Stomach (tissue), 4 donors: ENCODE results near the gene CYTL1.

Experiments
- POLR2A ChIP-seq, 4 donors: fragments of 450-650 bp; IDR thresholded peaks; one replicate each; pipeline ENCODE4 v1.6.1; 2016; ENCODE audit warnings: antibody characterized with exemption in 4 of 4, control low read depth in 2 of 4, mild to moderate bottlenecking in 1 of 4, moderate library complexity in 1 of 4
- POLR2AphosphoS5 ChIP-seq, 3 donors: sonication (generic); formaldehyde crosslinking; IDR thresholded peaks; one replicate each; pipeline ENCODE4 v1.6.1; 2016; ENCODE audit warnings: antibody characterized with exemption in 3 of 3
- TF ChIP-seq, protein P1 (sequence below), 7 experiments: fragments of 450-650 bp in 4 of 7; fragments of 200-600 bp in 3 of 7; sonication (generic) in 3 of 7; IDR thresholded peaks; one replicate each; pipeline ENCODE4 v1.5.1; 2016 to 2019; ENCODE audit warnings: antibody characterized with exemption in 7 of 7, control low read depth in 2 of 7, mild to moderate bottlenecking in 1 of 7

DNA sequence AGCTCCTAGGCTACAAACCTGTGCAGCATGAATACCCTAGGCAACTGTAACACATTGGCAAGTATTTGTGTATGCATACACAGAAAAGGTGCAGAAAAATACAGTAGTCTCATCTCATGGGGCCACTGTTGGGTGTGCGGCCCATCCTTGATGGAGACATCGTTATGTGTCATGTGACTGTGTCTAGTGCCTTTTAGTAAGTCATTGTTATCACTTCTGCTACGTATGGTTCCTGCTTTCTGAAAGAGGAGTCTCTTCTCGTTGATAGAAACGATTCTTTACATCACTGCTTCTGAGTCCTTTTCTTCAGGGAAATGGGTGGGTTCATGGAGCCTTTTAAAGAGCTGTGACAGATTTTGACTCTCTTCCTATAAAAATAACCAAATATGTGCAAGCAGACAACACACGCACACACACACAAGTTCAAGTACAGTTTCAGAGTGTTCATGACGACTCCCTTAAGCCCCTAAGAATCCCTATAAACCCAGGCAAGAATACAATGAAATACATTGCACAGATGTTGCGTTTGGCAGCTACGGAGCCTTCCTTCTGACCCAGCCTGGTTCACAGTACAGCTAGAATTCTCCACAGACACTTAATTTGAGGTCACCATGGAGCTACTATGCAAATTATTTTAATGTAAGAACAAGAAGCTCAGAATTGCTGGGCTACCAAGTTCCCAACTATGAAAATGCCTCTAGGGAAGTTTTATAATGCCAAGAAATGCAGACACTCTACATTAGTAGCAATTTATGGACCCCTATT lies 21.8 kb upstream of the CYTL1 start:
- TF ChIP-seq POLR2AphosphoS5 (IDR thresholded peaks at IDR 0.05) (no peak), POLR2A (IDR thresholded peaks at IDR 0.05) (no peak)
- TF ChIP-seq, protein P1, sequence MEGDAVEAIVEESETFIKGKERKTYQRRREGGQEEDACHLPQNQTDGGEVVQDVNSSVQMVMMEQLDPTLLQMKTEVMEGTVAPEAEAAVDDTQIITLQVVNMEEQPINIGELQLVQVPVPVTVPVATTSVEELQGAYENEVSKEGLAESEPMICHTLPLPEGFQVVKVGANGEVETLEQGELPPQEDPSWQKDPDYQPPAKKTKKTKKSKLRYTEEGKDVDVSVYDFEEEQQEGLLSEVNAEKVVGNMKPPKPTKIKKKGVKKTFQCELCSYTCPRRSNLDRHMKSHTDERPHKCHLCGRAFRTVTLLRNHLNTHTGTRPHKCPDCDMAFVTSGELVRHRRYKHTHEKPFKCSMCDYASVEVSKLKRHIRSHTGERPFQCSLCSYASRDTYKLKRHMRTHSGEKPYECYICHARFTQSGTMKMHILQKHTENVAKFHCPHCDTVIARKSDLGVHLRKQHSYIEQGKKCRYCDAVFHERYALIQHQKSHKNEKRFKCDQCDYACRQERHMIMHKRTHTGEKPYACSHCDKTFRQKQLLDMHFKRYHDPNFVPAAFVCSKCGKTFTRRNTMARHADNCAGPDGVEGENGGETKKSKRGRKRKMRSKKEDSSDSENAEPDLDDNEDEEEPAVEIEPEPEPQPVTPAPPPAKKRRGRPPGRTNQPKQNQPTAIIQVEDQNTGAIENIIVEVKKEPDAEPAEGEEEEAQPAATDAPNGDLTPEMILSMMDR (IDR thresholded peaks at IDR 0.05): no peak
